Transverse colon (tissue), 4 donors: Measurements from ENCODE around the gene SEMA3A. TPM values are rescaled to one million over a fixed set of nuclear protein-coding genes. Genes with fewer than 3 reads are reported as not detected.

ENCODE experiments used
- DNase-seq: peaks from one replicate; pipeline ENCODE4 v3.0.0-alpha.2; 2019
- H3K27ac ChIP-seq, 4 donors: fragments of 200-600 bp; sonication (generic); 2 replicates each; pipeline ENCODE4 v1.5.1; 2016 to 2018; ENCODE audit warnings: inconsistent platforms in 4 of 4
- H3K27me3 ChIP-seq: fragments of 200-600 bp; sonication (generic); 2 replicates; pipeline ENCODE4 v1.5.1; 2017; ENCODE audit warnings: inconsistent platforms
- H3K36me3 ChIP-seq, 4 donors: fragments of 200-600 bp; sonication (generic); 2 replicates each; pipeline ENCODE4 v1.5.1; 2017 to 2019; ENCODE audit warnings: inconsistent platforms in 4 of 4
- H3K4me1 ChIP-seq, 4 donors: fragments of 200-600 bp; sonication (generic); 2 replicates each; pipeline ENCODE4 v1.5.1; 2017 to 2020; ENCODE audit warnings: inconsistent platforms in 4 of 4
- H3K4me3 ChIP-seq, 4 donors: fragments of 200-600 bp; sonication (generic); 1 replicate in 1 of 4; 2 replicates in 3 of 4; pipeline versions ENCODE4 v1.5.1 to v1.6.1; 2017 to 2019; ENCODE audit warnings: inconsistent platforms in 4 of 4
- H3K9me3 ChIP-seq, 2 donors: fragments of 200-600 bp; sonication (generic); 2 replicates each; pipeline ENCODE4 v1.5.1; 2017 to 2019; ENCODE audit warnings: inconsistent platforms in 2 of 2
- CTCF ChIP-seq, 5 experiments: fragments of 200-600 bp in 3 of 5; fragments of 450-650 bp in 2 of 5; sonication (generic) in 3 of 5; IDR thresholded peaks; 1 replicate in 2 of 5; 2 replicates in 3 of 5; pipeline ENCODE4 v1.5.1; 2016 to 2017; ENCODE audit warnings: antibody characterized with exemption in 5 of 5, inconsistent platforms in 3 of 5, mild to moderate bottlenecking in 2 of 5, moderate library complexity in 1 of 5
- EP300 ChIP-seq: sonication (generic); formaldehyde crosslinking; IDR thresholded peaks from one replicate; pipeline ENCODE4 v1.6.1; 2017; ENCODE audit warnings: antibody characterized with exemption, low read depth
- POLR2A ChIP-seq: fragments of 450-650 bp; IDR thresholded peaks from one replicate; pipeline ENCODE4 v1.6.1; 2016; ENCODE audit warnings: antibody characterized with exemption, mild to moderate bottlenecking, moderate library complexity
- POLR2AphosphoS5 ChIP-seq, 3 donors: sonication (generic); formaldehyde crosslinking; IDR thresholded peaks; one replicate each; pipeline ENCODE4 v1.6.1; 2016; ENCODE audit warnings: antibody characterized with exemption in 3 of 3
- WGBS, 2 donors: methylation state at CpG; one replicate each; pipeline ENCODE4 v1.1.5; 2018; ENCODE audit warnings: low coverage in 1 of 2; 5-methylcytosine and 5-hydroxymethylcytosine counted together
- in situ Hi-C, 4 donors: fragments of 200-750 bp; cut with MboI; loops; one replicate each; pipeline versions ENCODE4 v1.15.0 to v1.15.1; 2017; ENCODE audit warnings: low sequenced_read_pairs in 3 of 4, low pct_ligation_motif_present in 1 of 4, low pct_unique_long_range_greater_than_20kb in 1 of 4
- intact Hi-C: fragments of 100-400 bp; cut with DNase I; formaldehyde crosslinking; loops from one replicate; pipeline ENCODE4 v1.15.1; 2023; ENCODE audit warnings: low total_unique reads
- total RNA-seq, 4 donors: library from RNA; depleted of rRNA; stranded (reverse); fragments of >200 nt; gene quantifications; one replicate each; pipeline ENCODE4 v1.1.0, GENCODE V29; 2016

SEMA3A gene
- total RNA-seq, 4 donors from 2014 or later = 1.00 to 8.3 (median 4.7) TPM

- in situ Hi-C loops = no loop called here
- DNase-seq = no peak
- WGBS, 2 donors = 46 to 69% methylated on average over 2 of the region's 2 CpGs
Observed at GRCh38 chr7:84228526-84228925, 33.9 kb upstream of the SEMA3A start.

GRCh38 chr7:84226759-84227158, 32.2 kb upstream of the SEMA3A start:
- WGBS, 2 donors = 87 to 88% methylated on average over 2 of the region's 2 CpGs
- H3K9me3 ChIP-seq = no peaks in the 10 kb centered on the region

More at GRCh38 chr7:84228526-84228925, 33.9 kb upstream of the SEMA3A start:
- no peak overlapping the region for H3K4me3 ChIP-seq
- H3K27me3 ChIP-seq = no peaks in the 10 kb centered on the region
- intact Hi-C loops = no loop called here
- H3K9me3 ChIP-seq = no peaks in the 10 kb centered on the region
- H3K36me3 ChIP-seq = no peaks in the 10 kb centered on the region
- H3K4me1 ChIP-seq = no peaks in the 10 kb centered on the region
- H3K27ac ChIP-seq = no peak overlapping the region
- TF ChIP-seq CTCF (IDR thresholded peaks at IDR 0.05) = no peak
- TF ChIP-seq EP300 = no peak
- TF ChIP-seq POLR2A = no peak
- TF ChIP-seq POLR2AphosphoS5 (IDR thresholded peaks at IDR 0.05) = no peak

GRCh38 chr7:84224505-84224904, 29.9 kb upstream of the SEMA3A start:
- intact Hi-C loops (no loop called here), in situ Hi-C loops (no loop called here)
- 77 to 81% methylated on average over 2 of the region's 2 CpGs for WGBS, 2 donors
- no peaks in the 10 kb centered on the region for H3K36me3 ChIP-seq
- TF ChIP-seq CTCF (IDR thresholded peaks at IDR 0.05) = no peak
- TF ChIP-seq POLR2AphosphoS5 (IDR thresholded peaks at IDR 0.05) = no peak
- no peak for TF ChIP-seq POLR2A
- no peak for TF ChIP-seq EP300
- H3K27me3 ChIP-seq = no peaks in the 10 kb centered on the region
- H3K4me1 ChIP-seq = no peaks in the 10 kb centered on the region
- no peak for DNase-seq
- no peaks in the 10 kb centered on the region for H3K9me3 ChIP-seq
- H3K27ac ChIP-seq = no peak overlapping the region
- H3K4me3 ChIP-seq = no peak overlapping the region

More at GRCh38 chr7:84226759-84227158, 32.2 kb upstream of the SEMA3A start:
- Histone ChIP-seq H3K36me3 (no peaks in the 10 kb centered on the region), H3K27me3 (no peaks in the 10 kb centered on the region), H3K4me1 (no peaks in the 10 kb centered on the region), H3K4me3 (no peak overlapping the region), H3K27ac (no peak overlapping the region)
- in situ Hi-C loops (no loop called here), intact Hi-C loops (no loop called here)
- no peak for TF ChIP-seq POLR2AphosphoS5 (IDR thresholded peaks at IDR 0.05)
- DNase-seq = no peak

GRCh38 chr7:84219310-84219709, 24.7 kb upstream of the SEMA3A start:
- Histone ChIP-seq H3K4me1 (no peaks in the 10 kb centered on the region), H3K36me3 (no peaks in the 10 kb centered on the region), H3K27ac (no peak overlapping the region), H3K4me3 (no peak overlapping the region), H3K27me3 (no peaks in the 10 kb centered on the region), H3K9me3 (no peaks in the 10 kb centered on the region)
- intact Hi-C loops = no loop called here
- in situ Hi-C loops = no loop called here
- DNase-seq = no peak
- TF ChIP-seq EP300 = no peak
- no peak for TF ChIP-seq POLR2AphosphoS5 (IDR thresholded peaks at IDR 0.05)
- TF ChIP-seq POLR2A = no peak
- WGBS, 2 donors = 76 to 85% methylated on average over 2 of the region's 2 CpGs

- TF ChIP-seq EP300 (no peak), CTCF (IDR thresholded peaks at IDR 0.05) (no peak), POLR2A (no peak), POLR2AphosphoS5 (IDR thresholded peaks at IDR 0.05) (no peak)
- intact Hi-C loops (no loop called here), in situ Hi-C loops (no loop called here)
- no peak for DNase-seq
- 20 to 27% methylated on average over 2 of the region's 2 CpGs for WGBS, 2 donors
- no peak overlapping the region for H3K4me3 ChIP-seq
- H3K27ac ChIP-seq = no peak overlapping the region
- no peaks in the 10 kb centered on the region for H3K27me3 ChIP-seq
- no peaks in the 10 kb centered on the region for H3K4me1 ChIP-seq
- H3K9me3 ChIP-seq = no peaks in the 10 kb centered on the region
- H3K36me3 ChIP-seq = no peaks in the 10 kb centered on the region
Observed at GRCh38 chr7:84218681-84219080, 24.1 kb upstream of the SEMA3A start.
